Measurements from ENCODE around the gene SCOC. TPM values are rescaled to one million over a fixed set of nuclear protein-coding genes. Genes with fewer than 3 reads are reported as not detected.
A peak's percentile ranks its signal among the peaks of the same experiment; 100 is the strongest.

Gene SCOC
- total and polyA plus RNA-seq, 2 of the 4 experiments (the other 2 are of a cell fraction), result 12.9 to 33.2 TPM

- intact Hi-C loops (cut with micrococcal nuclease), result loop anchor here (1.0 to 2.0 kb wide), 5 partner anchors 208 to 625 kb away; no protein-coding TSS in a partner anchor
- dilution Hi-C loops (cut with HindIII; ENCODE audit: low sequenced_read_pairs, unreplicated experiment), result no loop called here
- no peak overlapping the region for H3K18ac ChIP-seq (ENCODE audit: low read depth, low read length)
- no peaks in the 10 kb centered on the region; the same call in 1 of the 2 replicates for H3K4me1 ChIP-seq (ENCODE audit: control insufficient read depth, insufficient read depth, low read length)
- H3K79me1 ChIP-seq (ENCODE audit: low read depth in 1 of 2, low read length in 2 of 2), result no peaks in the 10 kb centered on the region
- H3K4me3 ChIP-seq (ENCODE audit: insufficient read depth, low read depth, low read length), result no peak overlapping the region
- no peak overlapping the region for H3K4me2 ChIP-seq (ENCODE audit: low read depth, low read length)
- ATAC-seq (ENCODE audit: low read depth) (peak; percentile 89), DNase-seq (peak; percentile 81)
- H2AK5ac ChIP-seq (ENCODE audit: low read depth, low read length), result no peak overlapping the region
- H2AFZ ChIP-seq (replicated peaks; ENCODE audit: low read length, poor library complexity), result peak overlapping the region; percentile 16
- H2BK120ac ChIP-seq (ENCODE audit: low read depth, low read length), result no peak overlapping the region
- in situ Hi-C loops (cut with MboI; ENCODE audit: low sequenced_read_pairs), result loop anchor here (10.0 to 25.0 kb wide), 4 partner anchors 245 to 778 kb away; partner anchors contain the start of gene RNF150
- H3K14ac ChIP-seq (replicated peaks; ENCODE audit: low read depth, low read length), result no peak overlapping the region
- H3K4ac ChIP-seq (ENCODE audit: low read depth, low read length), result no peak overlapping the region
- H2AK9ac ChIP-seq (replicated peaks; ENCODE audit: low read depth, low read length, poor library complexity), result no peak overlapping the region
- no peak overlapping the region for H3K56ac ChIP-seq (ENCODE audit: extremely low read depth, insufficient read depth, low read length)
- no CpG with 5 or more reads among the region's 7 CpGs for WGBS, 2 experiments (ENCODE audit: extremely low coverage in 2 of 2, insufficient read length in 1 of 2)
- BruUV-seq (replicated peaks), result no TSS peak
- no peaks in the 10 kb centered on the region for H3K9me3 ChIP-seq (ENCODE audit: control insufficient read depth, insufficient read depth, low read length)
- CTCF ChIA-PET, result interaction anchor here (0.5 to 1.2 kb wide), 14 partner anchors 8 to 518 kb away, joined by 3 to 7 read pairs (median 3); partner anchors contain the start of gene SCOC
- H3K27ac ChIP-seq (ENCODE audit: insufficient read depth, low read length), result no peak overlapping the region
- H3K23ac ChIP-seq (ENCODE audit: low read depth, low read length), result no peak overlapping the region
- H3K9me1 ChIP-seq (ENCODE audit: insufficient read depth, low read length), result peaks cover 2% of the 10 kb centered on the region; the same call in 1 of the 2 replicates
- no peak overlapping the region for H3K9ac ChIP-seq (ENCODE audit: low read depth, low read length)
- H4K20me1 ChIP-seq (ENCODE audit: insufficient read depth, low read length), result no peaks in the 10 kb centered on the region
- no peak overlapping the region for H2BK5ac ChIP-seq (ENCODE audit: low read depth, low read length, poor library complexity, severe bottlenecking)
- H2BK15ac ChIP-seq (ENCODE audit: low read depth, low read length), result no peak overlapping the region
- H4K8ac ChIP-seq (ENCODE audit: low read depth in 2 of 2, low read length in 2 of 2), result no peak overlapping the region
- peaks cover 12% of the 10 kb centered on the region for H3K27me3 ChIP-seq (ENCODE audit: control insufficient read depth, insufficient read depth, low read length)
- H2BK20ac ChIP-seq (ENCODE audit: low read depth, low read length), result no peak overlapping the region
- no peaks in the 10 kb centered on the region for H3K36me3 ChIP-seq (ENCODE audit: control insufficient read depth, insufficient read depth, low read length)
- H4K91ac ChIP-seq (ENCODE audit: insufficient read depth, low read depth, low read length), result no peak overlapping the region
- POLR2A ChIA-PET (ENCODE audit: unreplicated experiment), result interaction anchor here (0.6 kb wide), 1 partner anchor 314 kb away, joined by 3 read pairs; no protein-coding TSS in a partner anchor
- no peak overlapping the region for H4K5ac ChIP-seq (ENCODE audit: low read depth, low read length)
- no peak for TF ChIP-seq CEBPB (IDR thresholded peaks at IDR 0.05; ENCODE audit: low read depth, low read length)
- no peak for TF ChIP-seq BHLHE40 (IDR thresholded peaks at IDR 0.05; ENCODE audit: low read depth, low read length)
- TF ChIP-seq RFX5 (IDR thresholded peaks at IDR 0.05; ENCODE audit: low read depth, low read length), result no peak
- peak; percentile 61 for TF ChIP-seq RAD21 (IDR thresholded peaks at IDR 0.05; ENCODE audit: low read length)
- no peak for TF ChIP-seq MXI1 (IDR thresholded peaks at IDR 0.05; ENCODE audit: borderline replicate concordance, low read depth, low read length)
- TF ChIP-seq RCOR1 (IDR thresholded peaks at IDR 0.05; ENCODE audit: insufficient replicate concordance, low read length), result no peak
- TF ChIP-seq, protein P1, sequence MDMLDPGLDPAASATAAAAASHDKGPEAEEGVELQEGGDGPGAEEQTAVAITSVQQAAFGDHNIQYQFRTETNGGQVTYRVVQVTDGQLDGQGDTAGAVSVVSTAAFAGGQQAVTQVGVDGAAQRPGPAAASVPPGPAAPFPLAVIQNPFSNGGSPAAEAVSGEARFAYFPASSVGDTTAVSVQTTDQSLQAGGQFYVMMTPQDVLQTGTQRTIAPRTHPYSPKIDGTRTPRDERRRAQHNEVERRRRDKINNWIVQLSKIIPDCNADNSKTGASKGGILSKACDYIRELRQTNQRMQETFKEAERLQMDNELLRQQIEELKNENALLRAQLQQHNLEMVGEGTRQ (IDR thresholded peaks at IDR 0.05; ENCODE audit: low read depth, low read length), result no peak
- TF ChIP-seq POLR2A (IDR thresholded peaks at IDR 0.05; ENCODE audit: low read depth, low read length), result no peak
- no peak for TF ChIP-seq FOS (IDR thresholded peaks at IDR 0.05; ENCODE audit: low read depth, low read length)
- TF ChIP-seq SMC3 (IDR thresholded peaks at IDR 0.05; ENCODE audit: low read depth, low read length), result peak; percentile 69
- TF ChIP-seq NFE2L2 (IDR thresholded peaks at IDR 0.05; ENCODE audit: low read depth, low read length), result no peak
- no peak for TF ChIP-seq MAZ (IDR thresholded peaks at IDR 0.05; ENCODE audit: borderline replicate concordance, low read depth, low read length)
- TF ChIP-seq, protein P2, sequence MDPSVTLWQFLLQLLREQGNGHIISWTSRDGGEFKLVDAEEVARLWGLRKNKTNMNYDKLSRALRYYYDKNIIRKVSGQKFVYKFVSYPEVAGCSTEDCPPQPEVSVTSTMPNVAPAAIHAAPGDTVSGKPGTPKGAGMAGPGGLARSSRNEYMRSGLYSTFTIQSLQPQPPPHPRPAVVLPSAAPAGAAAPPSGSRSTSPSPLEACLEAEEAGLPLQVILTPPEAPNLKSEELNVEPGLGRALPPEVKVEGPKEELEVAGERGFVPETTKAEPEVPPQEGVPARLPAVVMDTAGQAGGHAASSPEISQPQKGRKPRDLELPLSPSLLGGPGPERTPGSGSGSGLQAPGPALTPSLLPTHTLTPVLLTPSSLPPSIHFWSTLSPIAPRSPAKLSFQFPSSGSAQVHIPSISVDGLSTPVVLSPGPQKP (IDR thresholded peaks at IDR 0.05; ENCODE audit: borderline replicate concordance, low read depth, low read length), result no peak
- peak; percentile 64 for TF ChIP-seq CTCF (conservative IDR thresholded peaks at IDR 0.05; ENCODE audit: low read depth, low read length)
Observed at GRCh38 chr4:140359562-140360427, 13.7 kb upstream of the SCOC start.
